HEK293 (cell line): ENCODE measurements around the gene RFX2.

Experiments used
- CTCF ChIA-PET: fragments of 350-600 bp; formaldehyde crosslinking; extraction: SDS; loops from one replicate; lab custom pipeline; 2021; ENCODE audit warnings: antibody characterized with exemption; lab: Yijun Ruan, JAX
- POLR2A ChIA-PET: fragments of 300-600 bp; formaldehyde crosslinking; extraction: SDS; loops from one replicate; lab custom pipeline; 2020; ENCODE audit warnings: antibody characterized with exemption, inconsistent platforms; lab: Yijun Ruan, JAX
- H3K27ac ChIP-seq: fragments of 200-500 bp; sonication (Bioruptor generic); 2 replicates; pipeline ENCODE4 v1.5.1; 2014; ENCODE audit warnings: low read depth, low read length, control low read depth, inconsistent platforms; ENCODE audit errors: extremely low read depth
- H3K36me3 ChIP-seq, 2 experiments: fragments of 200-500 bp in 1 of 2; sonication (Bioruptor generic) in 1 of 2; 1 replicate in 1 of 2; 2 replicates in 1 of 2; pipeline ENCODE4 v1.5.1; 2014 to 2017; ENCODE audit warnings: inconsistent platforms in 2 of 2, low read length in 2 of 2; ENCODE audit not compliant: control insufficient read depth in 2 of 2, insufficient read depth in 1 of 2
- H3K4me1 ChIP-seq: fragments of 200-500 bp; sonication (Bioruptor generic); 2 replicates; pipeline ENCODE4 v1.5.1; 2014; ENCODE audit warnings: mild to moderate bottlenecking, low read length, inconsistent platforms; ENCODE audit not compliant: control insufficient read depth, insufficient read depth
- H3K4me3 ChIP-seq: 2 replicates; pipeline ENCODE4 v1.5.1; 2011; ENCODE audit warnings: low read depth, mild to moderate bottlenecking, control low read depth, low read length, moderate library complexity
- H3K9me3 ChIP-seq: fragments of 200-500 bp; sonication (Bioruptor generic); 2 replicates; pipeline ENCODE4 v1.5.1; 2014; ENCODE audit warnings: low read depth, low read length, inconsistent platforms; ENCODE audit not compliant: control insufficient read depth, insufficient read depth
- BCL11A ChIP-seq: fragments of 450-650 bp; formaldehyde crosslinking; IDR thresholded peaks from 2 replicates; pipeline ENCODE4 v1.5.1; 2016; ENCODE audit warnings: low read depth, missing biosample characterization, missing genetic modification characterization
- IKZF3 ChIP-seq: fragments of 450-650 bp; IDR thresholded peaks from 2 replicates; pipeline ENCODE4 v1.5.0; 2018; ENCODE audit warnings: missing biosample characterization, mild to moderate bottlenecking, missing genetic modification characterization, moderate library complexity
- KLF10 ChIP-seq: fragments of 450-650 bp; IDR thresholded peaks from 2 replicates; pipeline ENCODE4 v1.5.1; 2018; ENCODE audit warnings: missing biosample characterization, mild to moderate bottlenecking, missing genetic modification characterization
- KLF7 ChIP-seq: fragments of 450-650 bp; formaldehyde crosslinking; IDR thresholded peaks from 2 replicates; pipeline ENCODE4 v1.5.1; 2016; ENCODE audit warnings: missing biosample characterization, missing genetic modification characterization, borderline replicate concordance
- ZBTB44 ChIP-seq: fragments of 450-650 bp; IDR thresholded peaks from 2 replicates; pipeline ENCODE4 v1.5.1; 2018; ENCODE audit warnings: missing biosample characterization, mild to moderate bottlenecking, missing genetic modification characterization
- ZIC2 ChIP-seq: fragments of 450-650 bp; formaldehyde crosslinking; IDR thresholded peaks from 2 replicates; pipeline ENCODE4 v1.5.1; 2016; ENCODE audit warnings: missing biosample characterization, missing genetic modification characterization
- ZNF114 ChIP-seq: fragments of 450-650 bp; formaldehyde crosslinking; IDR thresholded peaks from 2 replicates; pipeline ENCODE4 v1.5.0; 2017; ENCODE audit warnings: missing biosample characterization, missing genetic modification characterization
- ZNF146 ChIP-seq: fragments of 450-650 bp; formaldehyde crosslinking; IDR thresholded peaks from 2 replicates; pipeline ENCODE4 v1.5.1; 2016; ENCODE audit warnings: missing biosample characterization, missing genetic modification characterization
- ZNF214 ChIP-seq: fragments of 450-650 bp; formaldehyde crosslinking; IDR thresholded peaks from 2 replicates; pipeline ENCODE4 v1.5.1; 2017; ENCODE audit warnings: missing biosample characterization, mild to moderate bottlenecking, missing genetic modification characterization, borderline replicate concordance
- ZNF302 ChIP-seq: fragments of 450-650 bp; formaldehyde crosslinking; IDR thresholded peaks from 2 replicates; pipeline ENCODE4 v1.5.1; 2016; ENCODE audit warnings: missing biosample characterization, missing genetic modification characterization, low read depth
- ZNF350 ChIP-seq: fragments of 450-650 bp; formaldehyde crosslinking; IDR thresholded peaks from 2 replicates; pipeline ENCODE4 v1.5.0; 2017; ENCODE audit warnings: missing biosample characterization, mild to moderate bottlenecking, missing genetic modification characterization
- ZNF514 ChIP-seq: fragments of 450-650 bp; formaldehyde crosslinking; IDR thresholded peaks from 2 replicates; pipeline ENCODE4 v1.5.1; 2016; ENCODE audit warnings: missing biosample characterization, missing genetic modification characterization
- ZNF518A ChIP-seq: fragments of 450-650 bp; formaldehyde crosslinking; conservative IDR thresholded peaks from 2 replicates; pipeline ENCODE4 v1.5.1; 2016; ENCODE audit warnings: low read depth, missing biosample characterization, missing genetic modification characterization
- ZNF544 ChIP-seq: fragments of 450-650 bp; formaldehyde crosslinking; IDR thresholded peaks from 2 replicates; pipeline ENCODE4 v1.5.0; 2017; ENCODE audit warnings: missing biosample characterization, missing genetic modification characterization
- ZNF558 ChIP-seq: fragments of 450-650 bp; formaldehyde crosslinking; IDR thresholded peaks from 2 replicates; pipeline ENCODE4 v1.5.1; 2016; ENCODE audit warnings: missing biosample characterization, missing genetic modification characterization
- ZNF629 ChIP-seq: fragments of 450-650 bp; formaldehyde crosslinking; IDR thresholded peaks from 2 replicates; pipeline ENCODE4 v1.5.1; 2017; ENCODE audit warnings: missing biosample characterization, missing genetic modification characterization
- ZNF768 ChIP-seq: fragments of 450-650 bp; formaldehyde crosslinking; IDR thresholded peaks from 2 replicates; pipeline ENCODE4 v1.5.1; 2018; ENCODE audit warnings: missing biosample characterization, mild to moderate bottlenecking, missing genetic modification characterization
- ZSCAN18 ChIP-seq: fragments of 450-650 bp; formaldehyde crosslinking; IDR thresholded peaks from 2 replicates; pipeline ENCODE4 v1.5.1; 2016; ENCODE audit warnings: missing biosample characterization, missing genetic modification characterization
- TF ChIP-seq, protein P1 (sequence below): fragments of 450-650 bp; formaldehyde crosslinking; IDR thresholded peaks from 2 replicates; pipeline ENCODE4 v1.5.1; 2017; ENCODE audit warnings: missing biosample characterization, missing genetic modification characterization
- TF ChIP-seq, protein P2 (sequence below): fragments of 450-650 bp; formaldehyde crosslinking; IDR thresholded peaks from 2 replicates; pipeline ENCODE4 v1.5.1; 2016; ENCODE audit warnings: missing biosample characterization, missing genetic modification characterization

RFX2 gene

GRCh38 chr19:6047741-6048251 is 62.5 kb downstream of the RFX2 start (continued):
- TF ChIP-seq ZSCAN18 (tag by site-specific recombination) (no peak), ZIC2 (tag by site-specific recombination) (peak; percentile 49), ZNF350 (tag by site-specific recombination) (no peak), ZNF629 (tag by site-specific recombination) (no peak), ZNF558 (no peak), KLF7 (no peak), ZNF114 (tag by site-specific recombination) (no peak), KLF10 (tag by site-specific recombination) (no peak)

DNA sequence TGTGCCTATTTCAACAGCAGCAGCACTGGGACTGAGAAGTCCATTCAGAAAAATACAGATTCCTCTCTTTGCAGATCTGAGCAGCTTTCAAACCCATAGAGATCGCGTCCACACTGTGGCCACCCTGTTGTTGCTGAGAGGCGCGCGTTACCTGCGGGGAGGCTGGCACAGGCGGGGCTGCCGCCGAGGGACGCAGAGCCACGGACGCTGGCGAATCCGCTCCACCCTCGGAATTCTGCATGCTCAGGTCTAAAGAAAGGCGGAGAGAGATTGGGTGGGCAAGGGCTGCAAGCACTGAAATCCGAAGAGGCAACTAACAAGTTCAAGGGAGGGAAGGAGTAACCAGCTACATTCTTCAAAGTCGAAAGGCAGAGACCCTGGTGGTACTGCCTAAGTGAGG is 63.0 kb downstream of the RFX2 start:
- TF ChIP-seq BCL11A (tag by site-specific recombination) = no peak
- no peak for TF ChIP-seq ZNF214
- TF ChIP-seq, protein P1, sequence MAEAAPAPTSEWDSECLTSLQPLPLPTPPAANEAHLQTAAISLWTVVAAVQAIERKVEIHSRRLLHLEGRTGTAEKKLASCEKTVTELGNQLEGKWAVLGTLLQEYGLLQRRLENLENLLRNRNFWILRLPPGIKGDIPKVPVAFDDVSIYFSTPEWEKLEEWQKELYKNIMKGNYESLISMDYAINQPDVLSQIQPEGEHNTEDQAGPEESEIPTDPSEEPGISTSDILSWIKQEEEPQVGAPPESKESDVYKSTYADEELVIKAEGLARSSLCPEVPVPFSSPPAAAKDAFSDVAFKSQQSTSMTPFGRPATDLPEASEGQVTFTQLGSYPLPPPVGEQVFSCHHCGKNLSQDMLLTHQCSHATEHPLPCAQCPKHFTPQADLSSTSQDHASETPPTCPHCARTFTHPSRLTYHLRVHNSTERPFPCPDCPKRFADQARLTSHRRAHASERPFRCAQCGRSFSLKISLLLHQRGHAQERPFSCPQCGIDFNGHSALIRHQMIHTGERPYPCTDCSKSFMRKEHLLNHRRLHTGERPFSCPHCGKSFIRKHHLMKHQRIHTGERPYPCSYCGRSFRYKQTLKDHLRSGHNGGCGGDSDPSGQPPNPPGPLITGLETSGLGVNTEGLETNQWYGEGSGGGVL (tag by site-specific recombination) = no peak
- no peak for TF ChIP-seq ZIC2 (tag by site-specific recombination)
- CTCF ChIA-PET = interaction anchor here (0.6 to 3.5 kb wide), 14 partner anchors 9 to 803 kb away, joined by 3 to 95 read pairs (median 5); no protein-coding TSS in a partner anchor
- Histone ChIP-seq H3K4me1 (no peaks in the 10 kb centered on the region), H3K36me3 (no peaks in the 10 kb centered on the region), H3K4me3 (no peak overlapping the region), H3K27ac (no peak overlapping the region), H3K9me3 (no peaks in the 10 kb centered on the region)
- POLR2A ChIA-PET = no interaction called here

DNA sequence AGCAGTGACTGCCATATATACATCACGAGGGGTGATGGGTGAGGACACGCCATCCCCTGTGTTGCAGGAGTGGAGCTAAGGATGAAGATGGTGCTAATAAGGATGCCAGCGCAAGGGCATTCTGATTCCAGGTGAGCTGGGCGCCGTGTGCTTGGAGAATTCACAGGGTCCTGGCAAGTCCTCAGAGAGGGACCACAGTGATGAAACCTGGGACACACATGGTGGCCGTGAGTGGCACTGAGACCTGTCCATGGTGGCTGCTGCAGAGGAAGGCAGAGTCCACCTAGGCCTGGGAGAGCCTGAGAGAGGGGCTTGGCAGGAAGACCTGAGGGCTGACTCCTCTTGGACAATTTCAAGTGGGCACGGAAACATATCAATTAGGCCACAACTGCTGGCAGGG is 65.2 kb downstream of the RFX2 start:
- POLR2A ChIA-PET = no interaction called here
- no peak overlapping the region for H3K27ac ChIP-seq
- no peak for TF ChIP-seq IKZF3
- TF ChIP-seq ZBTB44 (tag by site-specific recombination) = no peak
- TF ChIP-seq ZNF302 = no peak
- TF ChIP-seq ZNF514 (tag by site-specific recombination) = no peak
- TF ChIP-seq, protein P2, sequence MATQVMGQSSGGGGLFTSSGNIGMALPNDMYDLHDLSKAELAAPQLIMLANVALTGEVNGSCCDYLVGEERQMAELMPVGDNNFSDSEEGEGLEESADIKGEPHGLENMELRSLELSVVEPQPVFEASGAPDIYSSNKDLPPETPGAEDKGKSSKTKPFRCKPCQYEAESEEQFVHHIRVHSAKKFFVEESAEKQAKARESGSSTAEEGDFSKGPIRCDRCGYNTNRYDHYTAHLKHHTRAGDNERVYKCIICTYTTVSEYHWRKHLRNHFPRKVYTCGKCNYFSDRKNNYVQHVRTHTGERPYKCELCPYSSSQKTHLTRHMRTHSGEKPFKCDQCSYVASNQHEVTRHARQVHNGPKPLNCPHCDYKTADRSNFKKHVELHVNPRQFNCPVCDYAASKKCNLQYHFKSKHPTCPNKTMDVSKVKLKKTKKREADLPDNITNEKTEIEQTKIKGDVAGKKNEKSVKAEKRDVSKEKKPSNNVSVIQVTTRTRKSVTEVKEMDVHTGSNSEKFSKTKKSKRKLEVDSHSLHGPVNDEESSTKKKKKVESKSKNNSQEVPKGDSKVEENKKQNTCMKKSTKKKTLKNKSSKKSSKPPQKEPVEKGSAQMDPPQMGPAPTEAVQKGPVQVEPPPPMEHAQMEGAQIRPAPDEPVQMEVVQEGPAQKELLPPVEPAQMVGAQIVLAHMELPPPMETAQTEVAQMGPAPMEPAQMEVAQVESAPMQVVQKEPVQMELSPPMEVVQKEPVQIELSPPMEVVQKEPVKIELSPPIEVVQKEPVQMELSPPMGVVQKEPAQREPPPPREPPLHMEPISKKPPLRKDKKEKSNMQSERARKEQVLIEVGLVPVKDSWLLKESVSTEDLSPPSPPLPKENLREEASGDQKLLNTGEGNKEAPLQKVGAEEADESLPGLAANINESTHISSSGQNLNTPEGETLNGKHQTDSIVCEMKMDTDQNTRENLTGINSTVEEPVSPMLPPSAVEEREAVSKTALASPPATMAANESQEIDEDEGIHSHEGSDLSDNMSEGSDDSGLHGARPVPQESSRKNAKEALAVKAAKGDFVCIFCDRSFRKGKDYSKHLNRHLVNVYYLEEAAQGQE (tag by site-specific recombination) = peak; percentile 91
- TF ChIP-seq ZNF544 (tag by site-specific recombination) = no peak
- no peak for TF ChIP-seq ZNF518A (tag by site-specific recombination)
- TF ChIP-seq ZNF768 (tag by site-specific recombination) = no peak
- TF ChIP-seq ZNF146 (tag by site-specific recombination) = no peak

More for the DNA sequence above, 65.2 kb downstream of the RFX2 start:
- CTCF ChIA-PET = interaction anchor here (0.6 to 2.5 kb wide), 4 partner anchors 22 to 504 kb away, joined by 3 to 7 read pairs (median 5); no protein-coding TSS in a partner anchor
- no peaks in the 10 kb centered on the region for H3K4me1 ChIP-seq
- H3K36me3 ChIP-seq = no peaks in the 10 kb centered on the region
- no peaks in the 10 kb centered on the region for H3K9me3 ChIP-seq
- no peak overlapping the region for H3K4me3 ChIP-seq
